HEK293 (cell line): ENCODE results near the gene PXYLP1.

Experiments used
- GLI4 ChIP-seq: fragments of 450-650 bp; formaldehyde crosslinking; IDR thresholded peaks from 2 replicates; pipeline ENCODE4 v1.5.1; 2016; ENCODE audit warnings: missing biosample characterization, missing genetic modification characterization
- MZF1 ChIP-seq: fragments of 450-650 bp; formaldehyde crosslinking; IDR thresholded peaks from 2 replicates; pipeline ENCODE4 v1.5.1; 2017; ENCODE audit warnings: missing biosample characterization, missing genetic modification characterization, borderline replicate concordance
- WT1 ChIP-seq: fragments of 450-650 bp; formaldehyde crosslinking; IDR thresholded peaks from 2 replicates; pipeline ENCODE4 v1.5.1; 2016; ENCODE audit warnings: missing biosample characterization, missing genetic modification characterization
- ZBTB1 ChIP-seq: fragments of 450-650 bp; formaldehyde crosslinking; IDR thresholded peaks from 2 replicates; pipeline ENCODE4 v1.5.1; 2016; ENCODE audit warnings: missing biosample characterization, missing genetic modification characterization
- ZBTB20 ChIP-seq: fragments of 450-650 bp; formaldehyde crosslinking; IDR thresholded peaks from 2 replicates; pipeline ENCODE4 v1.5.1; 2016; ENCODE audit warnings: missing biosample characterization, missing genetic modification characterization
- ZNF23 ChIP-seq: fragments of 450-650 bp; formaldehyde crosslinking; IDR thresholded peaks from 2 replicates; pipeline ENCODE4 v1.5.1; 2016; ENCODE audit warnings: missing biosample characterization, missing genetic modification characterization, borderline replicate concordance
- ZNF510 ChIP-seq: fragments of 450-650 bp; formaldehyde crosslinking; IDR thresholded peaks from 2 replicates; pipeline ENCODE4 v1.5.1; 2018; ENCODE audit warnings: mild to moderate bottlenecking, missing genetic modification characterization, missing biosample characterization; ENCODE audit not compliant: insufficient replicate concordance
- ZSCAN30 ChIP-seq: fragments of 450-650 bp; IDR thresholded peaks from 2 replicates; pipeline ENCODE4 v1.5.1; 2018; ENCODE audit warnings: missing biosample characterization, mild to moderate bottlenecking, missing genetic modification characterization, moderate library complexity
- TF ChIP-seq, protein P1 (sequence below): fragments of 450-650 bp; formaldehyde crosslinking; IDR thresholded peaks from 2 replicates; pipeline ENCODE4 v1.5.1; 2016; ENCODE audit warnings: missing biosample characterization, missing genetic modification characterization
- TF ChIP-seq, protein P2 (sequence below): fragments of 450-650 bp; formaldehyde crosslinking; IDR thresholded peaks from 2 replicates; pipeline ENCODE4 v1.5.1; 2016; ENCODE audit warnings: missing biosample characterization, missing genetic modification characterization
- TF ChIP-seq, protein P3 (sequence below): fragments of 450-650 bp; formaldehyde crosslinking; IDR thresholded peaks from 2 replicates; pipeline ENCODE4 v1.5.1; 2016; ENCODE audit warnings: missing biosample characterization, missing genetic modification characterization
- TF ChIP-seq, protein P4 (sequence below): fragments of 450-650 bp; formaldehyde crosslinking; IDR thresholded peaks from 2 replicates; pipeline ENCODE4 v1.5.1; 2016; ENCODE audit warnings: missing biosample characterization, missing genetic modification characterization
- TF ChIP-seq, protein P5 (sequence below): fragments of 450-650 bp; formaldehyde crosslinking; IDR thresholded peaks from 2 replicates; pipeline ENCODE4 v1.5.1; 2016; ENCODE audit warnings: missing biosample characterization, missing genetic modification characterization

DNA sequence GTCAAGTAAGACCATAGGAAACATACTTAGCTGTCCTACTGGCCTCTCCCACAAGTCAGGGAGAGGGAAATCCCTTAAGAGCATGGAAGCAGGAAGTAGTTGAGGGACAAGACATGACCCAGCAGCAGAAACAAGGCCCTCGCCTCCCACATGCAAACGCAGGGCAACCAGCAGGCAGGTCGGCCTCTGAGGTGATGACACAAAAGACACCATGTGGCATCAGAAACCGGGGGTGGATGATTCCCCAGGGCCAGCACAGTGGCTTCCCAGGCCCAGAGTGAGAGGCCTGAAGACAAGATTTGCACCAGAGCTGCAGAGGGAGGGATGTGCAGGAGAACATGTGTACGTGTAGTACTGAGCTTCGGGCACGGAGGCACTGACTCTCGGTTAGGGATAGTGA lies 26.3 kb downstream of the PXYLP1 start:
- TF ChIP-seq GLI4 (tag by site-specific recombination) (no peak), ZSCAN30 (tag by site-specific recombination) (no peak), ZNF510 (no peak), ZBTB1 (tag by site-specific recombination) (no peak), ZNF23 (tag by site-specific recombination) (no peak), MZF1 (no peak), ZBTB20 (no peak), WT1 (tag by site-specific recombination) (no peak)
- TF ChIP-seq, protein P1, sequence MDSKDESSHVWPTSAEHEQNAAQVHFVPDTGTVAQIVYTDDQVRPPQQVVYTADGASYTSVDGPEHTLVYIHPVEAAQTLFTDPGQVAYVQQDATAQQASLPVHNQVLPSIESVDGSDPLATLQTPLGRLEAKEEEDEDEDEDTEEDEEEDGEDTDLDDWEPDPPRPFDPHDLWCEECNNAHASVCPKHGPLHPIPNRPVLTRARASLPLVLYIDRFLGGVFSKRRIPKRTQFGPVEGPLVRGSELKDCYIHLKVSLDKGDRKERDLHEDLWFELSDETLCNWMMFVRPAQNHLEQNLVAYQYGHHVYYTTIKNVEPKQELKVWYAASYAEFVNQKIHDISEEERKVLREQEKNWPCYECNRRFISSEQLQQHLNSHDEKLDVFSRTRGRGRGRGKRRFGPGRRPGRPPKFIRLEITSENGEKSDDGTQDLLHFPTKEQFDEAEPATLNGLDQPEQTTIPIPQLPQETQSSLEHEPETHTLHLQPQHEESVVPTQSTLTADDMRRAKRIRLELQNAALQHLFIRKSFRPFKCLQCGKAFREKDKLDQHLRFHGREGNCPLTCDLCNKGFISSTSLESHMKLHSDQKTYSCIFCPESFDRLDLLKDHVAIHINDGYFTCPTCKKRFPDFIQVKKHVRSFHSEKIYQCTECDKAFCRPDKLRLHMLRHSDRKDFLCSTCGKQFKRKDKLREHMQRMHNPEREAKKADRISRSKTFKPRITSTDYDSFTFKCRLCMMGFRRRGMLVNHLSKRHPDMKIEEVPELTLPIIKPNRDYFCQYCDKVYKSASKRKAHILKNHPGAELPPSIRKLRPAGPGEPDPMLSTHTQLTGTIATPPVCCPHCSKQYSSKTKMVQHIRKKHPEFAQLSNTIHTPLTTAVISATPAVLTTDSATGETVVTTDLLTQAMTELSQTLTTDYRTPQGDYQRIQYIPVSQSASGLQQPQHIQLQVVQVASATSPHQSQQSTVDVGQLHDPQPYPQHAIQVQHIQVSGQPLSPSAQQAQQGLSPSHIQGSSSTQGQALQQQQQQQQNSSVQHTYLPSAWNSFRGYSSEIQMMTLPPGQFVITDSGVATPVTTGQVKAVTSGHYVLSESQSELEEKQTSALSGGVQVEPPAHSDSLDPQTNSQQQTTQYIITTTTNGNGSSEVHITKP (tag by site-specific recombination), result no peak
- TF ChIP-seq, protein P2, sequence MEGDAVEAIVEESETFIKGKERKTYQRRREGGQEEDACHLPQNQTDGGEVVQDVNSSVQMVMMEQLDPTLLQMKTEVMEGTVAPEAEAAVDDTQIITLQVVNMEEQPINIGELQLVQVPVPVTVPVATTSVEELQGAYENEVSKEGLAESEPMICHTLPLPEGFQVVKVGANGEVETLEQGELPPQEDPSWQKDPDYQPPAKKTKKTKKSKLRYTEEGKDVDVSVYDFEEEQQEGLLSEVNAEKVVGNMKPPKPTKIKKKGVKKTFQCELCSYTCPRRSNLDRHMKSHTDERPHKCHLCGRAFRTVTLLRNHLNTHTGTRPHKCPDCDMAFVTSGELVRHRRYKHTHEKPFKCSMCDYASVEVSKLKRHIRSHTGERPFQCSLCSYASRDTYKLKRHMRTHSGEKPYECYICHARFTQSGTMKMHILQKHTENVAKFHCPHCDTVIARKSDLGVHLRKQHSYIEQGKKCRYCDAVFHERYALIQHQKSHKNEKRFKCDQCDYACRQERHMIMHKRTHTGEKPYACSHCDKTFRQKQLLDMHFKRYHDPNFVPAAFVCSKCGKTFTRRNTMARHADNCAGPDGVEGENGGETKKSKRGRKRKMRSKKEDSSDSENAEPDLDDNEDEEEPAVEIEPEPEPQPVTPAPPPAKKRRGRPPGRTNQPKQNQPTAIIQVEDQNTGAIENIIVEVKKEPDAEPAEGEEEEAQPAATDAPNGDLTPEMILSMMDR (tag by site-specific recombination), result no peak
- TF ChIP-seq, protein P3, sequence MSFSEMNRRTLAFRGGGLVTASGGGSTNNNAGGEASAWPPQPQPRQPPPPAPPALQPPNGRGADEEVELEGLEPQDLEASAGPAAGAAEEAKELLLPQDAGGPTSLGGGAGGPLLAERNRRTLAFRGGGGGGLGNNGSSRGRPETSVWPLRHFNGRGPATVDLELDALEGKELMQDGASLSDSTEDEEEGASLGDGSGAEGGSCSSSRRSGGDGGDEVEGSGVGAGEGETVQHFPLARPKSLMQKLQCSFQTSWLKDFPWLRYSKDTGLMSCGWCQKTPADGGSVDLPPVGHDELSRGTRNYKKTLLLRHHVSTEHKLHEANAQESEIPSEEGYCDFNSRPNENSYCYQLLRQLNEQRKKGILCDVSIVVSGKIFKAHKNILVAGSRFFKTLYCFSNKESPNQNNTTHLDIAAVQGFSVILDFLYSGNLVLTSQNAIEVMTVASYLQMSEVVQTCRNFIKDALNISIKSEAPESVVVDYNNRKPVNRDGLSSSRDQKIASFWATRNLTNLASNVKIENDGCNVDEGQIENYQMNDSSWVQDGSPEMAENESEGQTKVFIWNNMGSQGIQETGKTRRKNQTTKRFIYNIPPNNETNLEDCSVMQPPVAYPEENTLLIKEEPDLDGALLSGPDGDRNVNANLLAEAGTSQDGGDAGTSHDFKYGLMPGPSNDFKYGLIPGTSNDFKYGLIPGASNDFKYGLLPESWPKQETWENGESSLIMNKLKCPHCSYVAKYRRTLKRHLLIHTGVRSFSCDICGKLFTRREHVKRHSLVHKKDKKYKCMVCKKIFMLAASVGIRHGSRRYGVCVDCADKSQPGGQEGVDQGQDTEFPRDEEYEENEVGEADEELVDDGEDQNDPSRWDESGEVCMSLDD, result no peak
- TF ChIP-seq, protein P4, sequence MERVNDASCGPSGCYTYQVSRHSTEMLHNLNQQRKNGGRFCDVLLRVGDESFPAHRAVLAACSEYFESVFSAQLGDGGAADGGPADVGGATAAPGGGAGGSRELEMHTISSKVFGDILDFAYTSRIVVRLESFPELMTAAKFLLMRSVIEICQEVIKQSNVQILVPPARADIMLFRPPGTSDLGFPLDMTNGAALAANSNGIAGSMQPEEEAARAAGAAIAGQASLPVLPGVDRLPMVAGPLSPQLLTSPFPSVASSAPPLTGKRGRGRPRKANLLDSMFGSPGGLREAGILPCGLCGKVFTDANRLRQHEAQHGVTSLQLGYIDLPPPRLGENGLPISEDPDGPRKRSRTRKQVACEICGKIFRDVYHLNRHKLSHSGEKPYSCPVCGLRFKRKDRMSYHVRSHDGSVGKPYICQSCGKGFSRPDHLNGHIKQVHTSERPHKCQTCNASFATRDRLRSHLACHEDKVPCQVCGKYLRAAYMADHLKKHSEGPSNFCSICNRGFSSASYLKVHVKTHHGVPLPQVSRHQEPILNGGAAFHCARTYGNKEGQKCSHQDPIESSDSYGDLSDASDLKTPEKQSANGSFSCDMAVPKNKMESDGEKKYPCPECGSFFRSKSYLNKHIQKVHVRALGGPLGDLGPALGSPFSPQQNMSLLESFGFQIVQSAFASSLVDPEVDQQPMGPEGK (tag by site-specific recombination), result no peak
- TF ChIP-seq, protein P5, sequence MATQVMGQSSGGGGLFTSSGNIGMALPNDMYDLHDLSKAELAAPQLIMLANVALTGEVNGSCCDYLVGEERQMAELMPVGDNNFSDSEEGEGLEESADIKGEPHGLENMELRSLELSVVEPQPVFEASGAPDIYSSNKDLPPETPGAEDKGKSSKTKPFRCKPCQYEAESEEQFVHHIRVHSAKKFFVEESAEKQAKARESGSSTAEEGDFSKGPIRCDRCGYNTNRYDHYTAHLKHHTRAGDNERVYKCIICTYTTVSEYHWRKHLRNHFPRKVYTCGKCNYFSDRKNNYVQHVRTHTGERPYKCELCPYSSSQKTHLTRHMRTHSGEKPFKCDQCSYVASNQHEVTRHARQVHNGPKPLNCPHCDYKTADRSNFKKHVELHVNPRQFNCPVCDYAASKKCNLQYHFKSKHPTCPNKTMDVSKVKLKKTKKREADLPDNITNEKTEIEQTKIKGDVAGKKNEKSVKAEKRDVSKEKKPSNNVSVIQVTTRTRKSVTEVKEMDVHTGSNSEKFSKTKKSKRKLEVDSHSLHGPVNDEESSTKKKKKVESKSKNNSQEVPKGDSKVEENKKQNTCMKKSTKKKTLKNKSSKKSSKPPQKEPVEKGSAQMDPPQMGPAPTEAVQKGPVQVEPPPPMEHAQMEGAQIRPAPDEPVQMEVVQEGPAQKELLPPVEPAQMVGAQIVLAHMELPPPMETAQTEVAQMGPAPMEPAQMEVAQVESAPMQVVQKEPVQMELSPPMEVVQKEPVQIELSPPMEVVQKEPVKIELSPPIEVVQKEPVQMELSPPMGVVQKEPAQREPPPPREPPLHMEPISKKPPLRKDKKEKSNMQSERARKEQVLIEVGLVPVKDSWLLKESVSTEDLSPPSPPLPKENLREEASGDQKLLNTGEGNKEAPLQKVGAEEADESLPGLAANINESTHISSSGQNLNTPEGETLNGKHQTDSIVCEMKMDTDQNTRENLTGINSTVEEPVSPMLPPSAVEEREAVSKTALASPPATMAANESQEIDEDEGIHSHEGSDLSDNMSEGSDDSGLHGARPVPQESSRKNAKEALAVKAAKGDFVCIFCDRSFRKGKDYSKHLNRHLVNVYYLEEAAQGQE (tag by site-specific recombination), result no peak
